GM23248 (cell line): Measurements from ENCODE around the gene CEBPG.

Experiments used
- EZH2 ChIP-seq: fragments of 200-600 bp; sonication (generic); IDR thresholded peaks from 2 replicates; pipeline ENCODE4 v1.6.1; 2018; ENCODE audit warnings: antibody characterized with exemption, mild to moderate bottlenecking; ENCODE audit not compliant: insufficient read depth, poor library complexity, severe bottlenecking
- EZH2phosphoT487 ChIP-seq: fragments of 200-600 bp; sonication (generic); IDR thresholded peaks from 2 replicates; pipeline ENCODE4 v1.6.1; 2018; ENCODE audit warnings: antibody characterized with exemption, moderate library complexity, mild to moderate bottlenecking, low read depth; ENCODE audit not compliant: insufficient read depth

DNA sequence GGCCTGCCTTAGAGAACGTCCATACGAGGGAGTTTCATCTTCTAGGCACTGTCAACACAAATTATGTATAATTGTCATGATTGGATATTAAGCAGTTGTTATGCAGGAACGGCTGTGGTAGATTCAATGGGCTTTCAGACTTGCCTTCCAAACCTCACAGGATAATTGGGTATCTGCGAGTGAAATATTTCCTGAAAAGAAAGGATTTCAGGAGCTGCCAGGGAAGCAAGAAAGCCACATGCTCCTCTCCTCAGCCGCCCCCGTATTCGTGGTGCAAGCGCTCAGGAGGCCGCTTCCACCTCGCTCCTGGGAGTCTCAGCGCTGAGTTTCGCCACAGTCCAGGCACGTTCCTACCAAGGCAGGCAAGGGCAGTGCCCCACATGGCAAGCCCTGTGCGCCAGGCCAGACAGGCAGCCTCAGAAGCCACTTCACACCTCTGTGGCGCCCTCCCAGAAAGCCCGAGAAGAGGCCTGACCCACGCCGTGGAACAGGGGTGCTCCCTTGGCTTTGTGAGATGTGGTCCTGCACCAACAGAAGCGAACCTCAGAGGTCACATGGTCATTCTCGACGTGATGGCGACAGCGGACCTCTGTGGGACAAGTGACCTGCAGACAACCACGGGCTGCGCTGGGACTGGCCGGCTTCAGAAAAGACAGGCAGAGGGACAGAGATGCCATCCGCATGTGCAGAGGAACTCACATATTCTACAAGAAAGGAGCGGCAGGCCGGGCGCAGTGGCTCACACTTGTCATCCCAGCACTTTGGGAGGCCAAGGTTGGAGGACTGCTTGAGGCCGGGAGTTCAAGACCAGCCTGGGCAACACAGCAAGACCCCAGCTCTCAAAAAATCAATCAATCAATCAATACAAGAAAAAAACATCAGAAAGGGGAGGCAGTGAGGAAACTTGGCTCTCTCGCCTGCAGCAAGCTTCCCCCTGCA, 41.4 kb downstream of the CEBPG start:
- TF ChIP-seq EZH2phosphoT487: no peak
- TF ChIP-seq EZH2: no peak
